A673 (cell line): ENCODE results near the gene KCNK2. TPM values are rescaled to one million over a fixed set of nuclear protein-coding genes. Genes with fewer than 3 reads are reported as not detected.

Experiments
- BruUV-seq: library from RNA; stranded (reverse); fragments of 400-500 nt; replicated peaks from 2 replicates; lab custom pipeline; 2021; lab: Mats Ljungman, UMichigan
- CTCF ChIA-PET: fragments of 300-600 bp; sonication (Branson Sonifier 250); formaldehyde crosslinking; loops from one replicate; lab custom pipeline; 2022; ENCODE audit warnings: antibody characterized with exemption; lab: Charles Lee
- POLR2A ChIA-PET: fragments of 300-600 bp; sonication (Branson Sonifier 250); formaldehyde crosslinking; loops from one replicate; lab custom pipeline; 2022; ENCODE audit warnings: antibody characterized with exemption; ENCODE audit not compliant: low non-redundant PET; lab: Charles Lee
- DNase-seq: peaks from one replicate; pipeline ENCODE4 v3.0.0-alpha.2; 2015; ENCODE audit warnings: low spot score
- H3K27ac ChIP-seq: fragments of 200-600 bp; sonication (generic); 2 replicates; pipeline ENCODE4 v1.5.1; 2016; ENCODE audit warnings: mixed run types, low read depth, mild to moderate bottlenecking, mixed read lengths, antibody characterized with exemption, low read length; ENCODE audit not compliant: poor library complexity, severe bottlenecking
- H3K27me3 ChIP-seq: fragments of 200-600 bp; sonication (generic); replicated peaks from 2 replicates; pipeline ENCODE4 v1.6.1; 2017; ENCODE audit warnings: mixed run types, low read depth, mild to moderate bottlenecking, mixed read lengths, antibody characterized with exemption, low read length; ENCODE audit not compliant: insufficient read depth, poor library complexity
- H3K36me3 ChIP-seq: fragments of 200-600 bp; sonication (generic); 2 replicates; pipeline ENCODE4 v1.6.1; 2016; ENCODE audit warnings: mixed run types, mild to moderate bottlenecking, mixed read lengths, antibody characterized with exemption, low read length; ENCODE audit not compliant: insufficient read depth, poor library complexity, severe bottlenecking
- H3K4me1 ChIP-seq: fragments of 200-600 bp; sonication (generic); 2 replicates; pipeline ENCODE4 v1.6.1; 2017; ENCODE audit warnings: mixed run types, mild to moderate bottlenecking, mixed read lengths, antibody characterized with exemption, low read length; ENCODE audit not compliant: insufficient read depth, poor library complexity, severe bottlenecking
- H3K4me3 ChIP-seq: fragments of 200-600 bp; sonication (generic); 2 replicates; pipeline ENCODE4 v1.5.1; 2016; ENCODE audit warnings: low read depth, mixed run types, mild to moderate bottlenecking, mixed read lengths, low read length; ENCODE audit not compliant: poor library complexity, severe bottlenecking
- H3K9me3 ChIP-seq: fragments of 200-600 bp; sonication (generic); 2 replicates; pipeline ENCODE4 v1.6.1; 2016; ENCODE audit warnings: mixed run types, low read depth, mild to moderate bottlenecking, mixed read lengths, antibody characterized with exemption, low read length; ENCODE audit not compliant: poor library complexity, severe bottlenecking
- CTCF ChIP-seq: fragments of 300-800, 200-600 bp; sonication (generic); conservative IDR thresholded peaks from 2 replicates; pipeline ENCODE4 v1.5.1; 2017; ENCODE audit warnings: low read depth, mild to moderate bottlenecking, antibody characterized with exemption, low read length, moderate library complexity, mixed read lengths
- EZH2 ChIP-seq: fragments of 200-600 bp; sonication (generic); IDR thresholded peaks from 2 replicates; pipeline ENCODE4 v1.6.1; 2017; ENCODE audit warnings: borderline replicate concordance, low read depth, mild to moderate bottlenecking, mixed read lengths, antibody characterized with exemption, low read length; ENCODE audit not compliant: poor library complexity, severe bottlenecking
- intact Hi-C: fragments of 100-400 bp; cut with micrococcal nuclease; formaldehyde crosslinking; loops from one replicate; pipeline ENCODE4 v1.10.0; 2022; ENCODE audit not compliant: unreplicated experiment
- total RNA-seq: library from RNA; stranded (reverse); gene quantifications from 2 replicates; pipeline ENCODE4 v1.2.3, GENCODE V29; 2021

KCNK2 gene
- total RNA-seq, 1 experiment from 2014 or later: not detected

- no TSS peak for BruUV-seq
- CTCF ChIA-PET: no interaction called here
- intact Hi-C loops: no loop called here
- Histone ChIP-seq H3K27me3 (peaks cover 11% of the 10 kb centered on the region), H3K9me3 (no peaks in the 10 kb centered on the region), H3K4me1 (no peaks in the 10 kb centered on the region), H3K27ac (no peak overlapping the region), H3K36me3 (no peaks in the 10 kb centered on the region), H3K4me3 (no peak overlapping the region)
- TF ChIP-seq EZH2 (no peak), CTCF (no peak)
- DNase-seq: no peak
- POLR2A ChIA-PET: no interaction called here
Measured at GRCh38 chr1:215045698-215046308, 36.7 kb upstream of the KCNK2 start.

GRCh38 chr1:215052256-215053015, 30.1 kb upstream of the KCNK2 start:
- TF ChIP-seq EZH2 (no peak), CTCF (no peak)
- no peak for DNase-seq
- Histone ChIP-seq H3K9me3 (no peaks in the 10 kb centered on the region), H3K27me3 (peaks cover 28% of the 10 kb centered on the region), H3K4me1 (no peaks in the 10 kb centered on the region), H3K36me3 (no peaks in the 10 kb centered on the region), H3K27ac (no peak overlapping the region), H3K4me3 (no peak overlapping the region)
- intact Hi-C loops: no loop called here
- CTCF ChIA-PET: no interaction called here
- POLR2A ChIA-PET: no interaction called here
- BruUV-seq: no TSS peak

- BruUV-seq: no TSS peak
- TF ChIP-seq EZH2 (no peak), CTCF (no peak)
- intact Hi-C loops: no loop called here
- no peaks in the 10 kb centered on the region for H3K36me3 ChIP-seq
- H3K27me3 ChIP-seq: peaks cover 28% of the 10 kb centered on the region
- DNase-seq: no peak
- ChIA-PET CTCF (no interaction called here), POLR2A (no interaction called here)
- no peak overlapping the region for H3K4me3 ChIP-seq
- no peaks in the 10 kb centered on the region for H3K9me3 ChIP-seq
- no peak overlapping the region for H3K27ac ChIP-seq
- H3K4me1 ChIP-seq: no peaks in the 10 kb centered on the region
Measured at GRCh38 chr1:215054266-215054665, 28.3 kb upstream of the KCNK2 start.
